RWPE2 (cell line): Measurements from ENCODE around the gene DNAH9.

Source experiments
- ATAC-seq: fragments of 200-7000 bp; cut with Tn5 transposase; 3 replicates; pipeline ENCODE4 v1.9.1; 2021; ENCODE audit warnings: low read depth
- DNase-seq: peaks from one replicate; pipeline ENCODE4 v3.0.0-alpha.2; 2020; ENCODE audit warnings: low spot score
- H3K27ac ChIP-seq: fragments of 450-650 bp; 2 replicates; pipeline ENCODE4 v1.5.1; 2017; ENCODE audit warnings: mild to moderate bottlenecking; ENCODE audit not compliant: poor library complexity, severe bottlenecking
- H3K27me3 ChIP-seq: fragments of 250-450 bp; sonication (Bioruptor Pico); 2 replicates; pipeline ENCODE4 v1.5.1; 2021; ENCODE audit warnings: mild to moderate bottlenecking, moderate library complexity; ENCODE audit not compliant: insufficient read depth, poor library complexity, severe bottlenecking
- H3K36me3 ChIP-seq: fragments of 250-450 bp; sonication (Bioruptor Pico); 2 replicates; pipeline ENCODE4 v1.5.1; 2020; ENCODE audit warnings: low read depth, mild to moderate bottlenecking, moderate library complexity
- H3K4me1 ChIP-seq: fragments of 250-450 bp; sonication (Bioruptor Pico); 2 replicates; pipeline ENCODE4 v1.5.1; 2021; ENCODE audit warnings: mild to moderate bottlenecking, moderate library complexity; ENCODE audit not compliant: insufficient read depth, poor library complexity, severe bottlenecking
- H3K4me3 ChIP-seq: fragments of 250-450 bp; sonication (Bioruptor Pico); 2 replicates; pipeline ENCODE4 v1.5.1; 2021; ENCODE audit warnings: mild to moderate bottlenecking, moderate library complexity; ENCODE audit not compliant: severe bottlenecking
- H3K9me3 ChIP-seq: fragments of 250-450 bp; sonication (Bioruptor Pico); 2 replicates; pipeline ENCODE4 v1.5.1; 2021; ENCODE audit warnings: mild to moderate bottlenecking, moderate library complexity; ENCODE audit not compliant: severe bottlenecking
- TF ChIP-seq, protein P1 (sequence below): fragments of 450-650 bp; IDR thresholded peaks from one replicate; pipeline ENCODE4 v1.5.1; 2017; ENCODE audit warnings: mild to moderate bottlenecking, moderate library complexity; ENCODE audit not compliant: poor library complexity, severe bottlenecking

DNAH9 gene

DNA sequence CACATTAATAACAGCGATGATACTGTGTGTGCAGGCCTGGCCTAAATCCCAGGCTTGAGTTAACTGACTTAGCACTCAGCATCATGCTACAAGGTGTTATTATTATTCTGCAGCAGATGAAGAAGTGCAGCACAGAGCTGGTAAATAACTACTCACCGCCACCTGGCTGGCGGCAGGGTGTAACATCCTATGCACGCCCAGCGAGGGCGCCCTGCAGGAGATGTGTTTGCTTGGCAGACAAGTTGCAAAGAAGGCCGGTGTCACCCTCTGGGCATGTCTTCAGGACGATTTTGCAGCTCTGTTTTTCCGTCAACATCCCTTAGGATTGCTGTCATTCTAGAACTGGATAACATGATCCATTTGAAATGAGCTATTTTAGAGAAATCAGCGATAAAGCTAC is 30.1 kb downstream of the DNAH9 start:
- no peaks in the 10 kb centered on the region for H3K36me3 ChIP-seq
- H3K4me3 ChIP-seq, result no peak overlapping the region
- TF ChIP-seq, protein P1, sequence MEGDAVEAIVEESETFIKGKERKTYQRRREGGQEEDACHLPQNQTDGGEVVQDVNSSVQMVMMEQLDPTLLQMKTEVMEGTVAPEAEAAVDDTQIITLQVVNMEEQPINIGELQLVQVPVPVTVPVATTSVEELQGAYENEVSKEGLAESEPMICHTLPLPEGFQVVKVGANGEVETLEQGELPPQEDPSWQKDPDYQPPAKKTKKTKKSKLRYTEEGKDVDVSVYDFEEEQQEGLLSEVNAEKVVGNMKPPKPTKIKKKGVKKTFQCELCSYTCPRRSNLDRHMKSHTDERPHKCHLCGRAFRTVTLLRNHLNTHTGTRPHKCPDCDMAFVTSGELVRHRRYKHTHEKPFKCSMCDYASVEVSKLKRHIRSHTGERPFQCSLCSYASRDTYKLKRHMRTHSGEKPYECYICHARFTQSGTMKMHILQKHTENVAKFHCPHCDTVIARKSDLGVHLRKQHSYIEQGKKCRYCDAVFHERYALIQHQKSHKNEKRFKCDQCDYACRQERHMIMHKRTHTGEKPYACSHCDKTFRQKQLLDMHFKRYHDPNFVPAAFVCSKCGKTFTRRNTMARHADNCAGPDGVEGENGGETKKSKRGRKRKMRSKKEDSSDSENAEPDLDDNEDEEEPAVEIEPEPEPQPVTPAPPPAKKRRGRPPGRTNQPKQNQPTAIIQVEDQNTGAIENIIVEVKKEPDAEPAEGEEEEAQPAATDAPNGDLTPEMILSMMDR, result no peak
- DNase-seq (no peak), ATAC-seq (no peak)
- no peak overlapping the region for H3K27ac ChIP-seq
- H3K9me3 ChIP-seq, result no peaks in the 10 kb centered on the region
- no peaks in the 10 kb centered on the region for H3K4me1 ChIP-seq
- H3K27me3 ChIP-seq, result no peaks in the 10 kb centered on the region

DNA sequence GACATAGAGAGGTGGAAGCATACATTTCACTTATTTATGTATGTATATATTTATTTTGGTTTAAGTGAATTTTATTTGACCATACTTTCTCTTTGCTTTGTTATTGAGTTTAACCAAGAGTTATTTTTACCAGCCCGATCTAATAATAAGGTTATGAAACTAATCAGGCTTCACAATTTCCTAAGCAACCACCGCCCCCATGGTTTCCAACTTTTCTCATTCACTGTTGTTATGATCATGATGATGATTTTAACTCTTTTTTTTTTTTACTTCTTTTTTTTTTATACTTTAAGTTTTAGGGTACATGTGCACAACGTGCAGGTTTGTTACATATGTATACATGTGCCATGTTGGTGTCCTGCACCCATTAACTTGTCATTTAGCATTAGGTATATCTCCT is 30.6 kb downstream of the DNAH9 start:
- Histone ChIP-seq H3K27me3 (no peaks in the 10 kb centered on the region), H3K4me3 (no peak overlapping the region), H3K9me3 (no peaks in the 10 kb centered on the region), H3K36me3 (no peaks in the 10 kb centered on the region), H3K27ac (no peak overlapping the region), H3K4me1 (no peaks in the 10 kb centered on the region)
- ATAC-seq, result no peak
- TF ChIP-seq, protein P1, result no peak
- no peak for DNase-seq

DNA sequence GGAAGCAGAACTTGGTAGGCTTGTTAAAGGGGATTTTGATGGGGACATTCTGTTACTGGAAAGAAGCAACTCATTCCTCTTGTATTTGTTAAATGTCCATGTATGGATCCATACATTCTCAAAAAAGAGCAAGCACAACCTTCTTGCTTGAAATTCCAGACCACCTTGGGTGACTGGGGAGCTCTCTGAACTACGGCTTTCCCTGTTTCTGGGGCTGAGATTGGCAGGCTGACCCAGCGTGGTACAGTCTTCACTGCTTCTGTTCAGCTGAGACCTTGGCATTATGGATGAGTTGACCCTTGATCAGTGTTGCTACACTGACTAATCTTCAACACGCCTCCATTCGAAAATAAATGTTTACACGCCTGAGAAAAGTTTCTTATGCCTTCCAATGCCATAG is 38.5 kb downstream of the DNAH9 start:
- Histone ChIP-seq H3K36me3 (no peaks in the 10 kb centered on the region), H3K4me3 (no peak overlapping the region), H3K27ac (no peak overlapping the region), H3K27me3 (no peaks in the 10 kb centered on the region), H3K9me3 (no peaks in the 10 kb centered on the region), H3K4me1 (no peaks in the 10 kb centered on the region)
- ATAC-seq, result no peak
- DNase-seq, result no peak
- TF ChIP-seq, protein P1, result no peak

DNA sequence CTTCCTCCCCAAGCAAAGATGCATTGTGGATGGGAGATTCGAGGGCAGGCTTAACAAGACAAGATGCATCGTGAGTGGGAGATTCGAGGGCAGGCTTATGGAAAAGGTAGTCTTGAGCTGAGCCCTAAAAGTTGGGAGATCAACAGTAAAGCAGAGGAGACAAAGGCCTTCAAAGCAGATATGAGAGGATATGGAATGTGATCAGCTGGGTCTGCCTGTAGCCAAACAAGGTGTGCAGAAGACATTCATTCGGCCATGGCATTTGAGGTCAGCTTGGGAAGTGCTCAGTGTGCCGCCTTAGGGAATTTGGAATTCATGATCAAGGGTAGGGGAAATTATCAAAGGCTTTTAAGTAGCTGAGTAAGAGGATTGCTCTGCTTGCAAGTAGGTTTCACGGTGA is 39.5 kb downstream of the DNAH9 start:
- no peak for ATAC-seq
- Histone ChIP-seq H3K27me3 (no peaks in the 10 kb centered on the region), H3K27ac (no peak overlapping the region), H3K9me3 (no peaks in the 10 kb centered on the region), H3K36me3 (no peaks in the 10 kb centered on the region), H3K4me3 (no peak overlapping the region), H3K4me1 (no peaks in the 10 kb centered on the region)
- TF ChIP-seq, protein P1, result no peak
- no peak for DNase-seq

DNA sequence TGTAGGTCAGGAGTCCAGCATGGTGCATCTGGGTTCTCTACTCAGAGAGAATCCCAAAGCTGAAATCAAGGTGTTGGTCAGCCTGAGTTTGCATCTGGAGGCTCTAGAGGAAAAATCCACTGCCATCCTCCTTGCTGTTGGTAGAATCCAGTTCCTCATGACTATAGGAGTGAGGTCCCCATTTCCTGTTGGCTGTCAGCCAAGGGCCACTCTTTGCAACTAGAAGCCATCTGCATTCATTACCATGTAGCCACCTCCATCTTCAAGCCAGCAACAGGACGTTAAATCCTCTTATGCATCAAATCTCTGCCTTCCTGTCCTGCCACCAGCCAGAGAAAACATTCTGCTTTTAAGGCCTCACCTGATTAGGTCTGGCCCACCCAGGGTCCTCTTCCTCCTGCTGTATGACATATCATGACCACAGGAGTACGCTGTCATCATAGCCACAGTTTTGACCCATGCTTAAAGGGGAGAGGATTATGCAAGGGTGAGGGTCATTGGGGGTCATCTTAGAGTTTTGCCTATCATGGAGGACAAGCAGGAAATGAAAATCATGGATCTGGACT is 40.5 kb downstream of the DNAH9 start:
- Histone ChIP-seq H3K27ac (no peak overlapping the region), H3K27me3 (no peaks in the 10 kb centered on the region), H3K4me1 (no peaks in the 10 kb centered on the region), H3K4me3 (no peak overlapping the region), H3K9me3 (no peaks in the 10 kb centered on the region), H3K36me3 (no peaks in the 10 kb centered on the region)
- ATAC-seq (no peak), DNase-seq (no peak)
- TF ChIP-seq, protein P1, result no peak
